ENCODE data around the gene SLC9A9. TPM values are rescaled to one million over a fixed set of nuclear protein-coding genes. Genes with fewer than 3 reads are reported as not detected.

SLC9A9 gene
- polyA plus RNA-seq, 1 of the 3 experiments (the other 2 are of a cell fraction): 0.05 TPM

DNA sequence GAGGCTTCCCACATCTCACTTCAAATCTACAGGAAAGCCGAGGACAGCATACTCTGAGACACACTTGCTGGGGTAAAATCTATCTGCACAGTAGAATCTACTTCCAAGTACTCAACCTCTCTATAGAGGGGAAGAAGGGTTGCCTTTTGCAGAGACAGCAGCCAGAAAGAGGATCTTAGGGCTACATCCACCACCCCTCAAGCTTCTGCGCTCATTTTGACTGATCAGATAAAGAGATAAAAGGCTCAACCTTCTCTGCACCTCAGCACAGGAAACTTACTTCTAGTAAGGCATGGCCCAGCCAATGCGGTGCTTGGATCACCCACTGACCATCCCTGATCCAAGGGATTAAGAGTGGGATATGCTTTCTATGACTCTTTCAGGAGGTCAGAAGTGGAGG, 6.9 kb upstream of the SLC9A9 start:
- Histone ChIP-seq H3K27ac (ENCODE audit: low read depth in 2 of 2, low read length in 1 of 2) (no peak overlapping the region), H2AFZ (ENCODE audit: low read depth) (no peak overlapping the region), H3K4me3 (ENCODE audit: low read depth in 2 of 2, low read length in 1 of 2) (no peak overlapping the region), H3K9me2 (no peaks in the 10 kb centered on the region), H3K4me2 (no peak overlapping the region), H3K27me3 (ENCODE audit: insufficient read depth) (peaks cover 11% of the 10 kb centered on the region; the same call in 1 of the 2 replicates), H3K79me2 (ENCODE audit: insufficient read depth) (no peaks in the 10 kb centered on the region), H3K36me3 (replicated peaks in 1 of 2; ENCODE audit: control insufficient read depth in 1 of 2, insufficient read depth in 2 of 2, low read length in 1 of 2) (no peaks in the 10 kb centered on the region), H3K9ac (no peak overlapping the region), H4K20me1 (ENCODE audit: insufficient read depth) (no peaks in the 10 kb centered on the region), H3F3A (replicated peaks; ENCODE audit: insufficient read depth) (no peaks in the 10 kb centered on the region), H3K4me1 (ENCODE audit: control insufficient read depth in 1 of 2, insufficient read depth in 2 of 2, low read depth in 1 of 2, low read length in 1 of 2) (no peaks in the 10 kb centered on the region), H3K9me3 (no peaks in the 10 kb centered on the region)
- WGBS (ENCODE audit: low lambda C conversion rate): 24% methylated on average over 3 of the region's 3 CpGs
- ChIA-PET CTCF (no interaction called here), POLR2A (no interaction called here)
- DNase-seq: no peak
- TF ChIP-seq, protein P1, sequence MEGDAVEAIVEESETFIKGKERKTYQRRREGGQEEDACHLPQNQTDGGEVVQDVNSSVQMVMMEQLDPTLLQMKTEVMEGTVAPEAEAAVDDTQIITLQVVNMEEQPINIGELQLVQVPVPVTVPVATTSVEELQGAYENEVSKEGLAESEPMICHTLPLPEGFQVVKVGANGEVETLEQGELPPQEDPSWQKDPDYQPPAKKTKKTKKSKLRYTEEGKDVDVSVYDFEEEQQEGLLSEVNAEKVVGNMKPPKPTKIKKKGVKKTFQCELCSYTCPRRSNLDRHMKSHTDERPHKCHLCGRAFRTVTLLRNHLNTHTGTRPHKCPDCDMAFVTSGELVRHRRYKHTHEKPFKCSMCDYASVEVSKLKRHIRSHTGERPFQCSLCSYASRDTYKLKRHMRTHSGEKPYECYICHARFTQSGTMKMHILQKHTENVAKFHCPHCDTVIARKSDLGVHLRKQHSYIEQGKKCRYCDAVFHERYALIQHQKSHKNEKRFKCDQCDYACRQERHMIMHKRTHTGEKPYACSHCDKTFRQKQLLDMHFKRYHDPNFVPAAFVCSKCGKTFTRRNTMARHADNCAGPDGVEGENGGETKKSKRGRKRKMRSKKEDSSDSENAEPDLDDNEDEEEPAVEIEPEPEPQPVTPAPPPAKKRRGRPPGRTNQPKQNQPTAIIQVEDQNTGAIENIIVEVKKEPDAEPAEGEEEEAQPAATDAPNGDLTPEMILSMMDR (IDR thresholded peaks at IDR 0.05): no peak
- TF ChIP-seq, protein P2, sequence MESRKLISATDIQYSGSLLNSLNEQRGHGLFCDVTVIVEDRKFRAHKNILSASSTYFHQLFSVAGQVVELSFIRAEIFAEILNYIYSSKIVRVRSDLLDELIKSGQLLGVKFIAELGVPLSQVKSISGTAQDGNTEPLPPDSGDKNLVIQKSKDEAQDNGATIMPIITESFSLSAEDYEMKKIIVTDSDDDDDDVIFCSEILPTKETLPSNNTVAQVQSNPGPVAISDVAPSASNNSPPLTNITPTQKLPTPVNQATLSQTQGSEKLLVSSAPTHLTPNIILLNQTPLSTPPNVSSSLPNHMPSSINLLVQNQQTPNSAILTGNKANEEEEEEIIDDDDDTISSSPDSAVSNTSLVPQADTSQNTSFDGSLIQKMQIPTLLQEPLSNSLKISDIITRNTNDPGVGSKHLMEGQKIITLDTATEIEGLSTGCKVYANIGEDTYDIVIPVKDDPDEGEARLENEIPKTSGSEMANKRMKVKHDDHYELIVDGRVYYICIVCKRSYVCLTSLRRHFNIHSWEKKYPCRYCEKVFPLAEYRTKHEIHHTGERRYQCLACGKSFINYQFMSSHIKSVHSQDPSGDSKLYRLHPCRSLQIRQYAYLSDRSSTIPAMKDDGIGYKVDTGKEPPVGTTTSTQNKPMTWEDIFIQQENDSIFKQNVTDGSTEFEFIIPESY (IDR thresholded peaks at IDR 0.05; ENCODE audit: borderline replicate concordance, low read depth): no peak
- TF ChIP-seq YY1 (IDR thresholded peaks at IDR 0.05; ENCODE audit: low read depth): no peak
- TF ChIP-seq SIN3A (IDR thresholded peaks at IDR 0.05; ENCODE audit: borderline replicate concordance, low read depth, low read length): no peak
- TF ChIP-seq TEAD4 (IDR thresholded peaks at IDR 0.05; ENCODE audit: borderline replicate concordance, insufficient read depth): no peak
- TF ChIP-seq CHD2 (IDR thresholded peaks at IDR 0.05; ENCODE audit: low read length, partially characterized antibody): no peak
- TF ChIP-seq POLR2AphosphoS5 (IDR thresholded peaks at IDR 0.05; ENCODE audit: low read depth, low read length): no peak
- no peak for TF ChIP-seq MEF2A (IDR thresholded peaks at IDR 0.05; ENCODE audit: borderline replicate concordance, low read depth)
- TF ChIP-seq, protein P3, sequence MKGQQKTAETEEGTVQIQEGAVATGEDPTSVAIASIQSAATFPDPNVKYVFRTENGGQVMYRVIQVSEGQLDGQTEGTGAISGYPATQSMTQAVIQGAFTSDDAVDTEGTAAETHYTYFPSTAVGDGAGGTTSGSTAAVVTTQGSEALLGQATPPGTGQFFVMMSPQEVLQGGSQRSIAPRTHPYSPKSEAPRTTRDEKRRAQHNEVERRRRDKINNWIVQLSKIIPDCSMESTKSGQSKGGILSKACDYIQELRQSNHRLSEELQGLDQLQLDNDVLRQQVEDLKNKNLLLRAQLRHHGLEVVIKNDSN (IDR thresholded peaks at IDR 0.05; ENCODE audit: borderline replicate concordance, low read depth): no peak
- TF ChIP-seq FOXM1 (IDR thresholded peaks at IDR 0.05; ENCODE audit: low read depth): no peak
- TF ChIP-seq, protein P4, sequence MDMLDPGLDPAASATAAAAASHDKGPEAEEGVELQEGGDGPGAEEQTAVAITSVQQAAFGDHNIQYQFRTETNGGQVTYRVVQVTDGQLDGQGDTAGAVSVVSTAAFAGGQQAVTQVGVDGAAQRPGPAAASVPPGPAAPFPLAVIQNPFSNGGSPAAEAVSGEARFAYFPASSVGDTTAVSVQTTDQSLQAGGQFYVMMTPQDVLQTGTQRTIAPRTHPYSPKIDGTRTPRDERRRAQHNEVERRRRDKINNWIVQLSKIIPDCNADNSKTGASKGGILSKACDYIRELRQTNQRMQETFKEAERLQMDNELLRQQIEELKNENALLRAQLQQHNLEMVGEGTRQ (IDR thresholded peaks at IDR 0.05; ENCODE audit: borderline replicate concordance, low read depth, low read length): no peak
- TF ChIP-seq RXRA (IDR thresholded peaks at IDR 0.05; ENCODE audit: borderline replicate concordance, low read depth): no peak
- no peak for TF ChIP-seq MXI1 (IDR thresholded peaks at IDR 0.05; ENCODE audit: low read depth, low read length)
- no peak for TF ChIP-seq TAF1 (IDR thresholded peaks at IDR 0.05; ENCODE audit: borderline replicate concordance, low read depth, low read length)
- no peak for TF ChIP-seq RAD21 (IDR thresholded peaks at IDR 0.05; ENCODE audit: low read length)
- TF ChIP-seq EZH2phosphoT487 (IDR thresholded peaks at IDR 0.05; ENCODE audit: borderline replicate concordance, low read depth): no peak
- TF ChIP-seq, protein P5, sequence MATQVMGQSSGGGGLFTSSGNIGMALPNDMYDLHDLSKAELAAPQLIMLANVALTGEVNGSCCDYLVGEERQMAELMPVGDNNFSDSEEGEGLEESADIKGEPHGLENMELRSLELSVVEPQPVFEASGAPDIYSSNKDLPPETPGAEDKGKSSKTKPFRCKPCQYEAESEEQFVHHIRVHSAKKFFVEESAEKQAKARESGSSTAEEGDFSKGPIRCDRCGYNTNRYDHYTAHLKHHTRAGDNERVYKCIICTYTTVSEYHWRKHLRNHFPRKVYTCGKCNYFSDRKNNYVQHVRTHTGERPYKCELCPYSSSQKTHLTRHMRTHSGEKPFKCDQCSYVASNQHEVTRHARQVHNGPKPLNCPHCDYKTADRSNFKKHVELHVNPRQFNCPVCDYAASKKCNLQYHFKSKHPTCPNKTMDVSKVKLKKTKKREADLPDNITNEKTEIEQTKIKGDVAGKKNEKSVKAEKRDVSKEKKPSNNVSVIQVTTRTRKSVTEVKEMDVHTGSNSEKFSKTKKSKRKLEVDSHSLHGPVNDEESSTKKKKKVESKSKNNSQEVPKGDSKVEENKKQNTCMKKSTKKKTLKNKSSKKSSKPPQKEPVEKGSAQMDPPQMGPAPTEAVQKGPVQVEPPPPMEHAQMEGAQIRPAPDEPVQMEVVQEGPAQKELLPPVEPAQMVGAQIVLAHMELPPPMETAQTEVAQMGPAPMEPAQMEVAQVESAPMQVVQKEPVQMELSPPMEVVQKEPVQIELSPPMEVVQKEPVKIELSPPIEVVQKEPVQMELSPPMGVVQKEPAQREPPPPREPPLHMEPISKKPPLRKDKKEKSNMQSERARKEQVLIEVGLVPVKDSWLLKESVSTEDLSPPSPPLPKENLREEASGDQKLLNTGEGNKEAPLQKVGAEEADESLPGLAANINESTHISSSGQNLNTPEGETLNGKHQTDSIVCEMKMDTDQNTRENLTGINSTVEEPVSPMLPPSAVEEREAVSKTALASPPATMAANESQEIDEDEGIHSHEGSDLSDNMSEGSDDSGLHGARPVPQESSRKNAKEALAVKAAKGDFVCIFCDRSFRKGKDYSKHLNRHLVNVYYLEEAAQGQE (IDR thresholded peaks at IDR 0.05; ENCODE audit: low read depth, low read length): no peak
- TF ChIP-seq RFX5 (IDR thresholded peaks at IDR 0.05; ENCODE audit: low read length): no peak
- no peak for TF ChIP-seq FOXJ3 (CRISPR knock-in tag; IDR thresholded peaks at IDR 0.05)

All from SK-N-SH (cell line).